Activated CD4-positive, alpha-beta T cell treated with anti-CD3 and anti-CD28 coated beads for 36 hours (primary cell): ENCODE results near the gene PRDM4. TPM values are rescaled to one million over a fixed set of nuclear protein-coding genes. Genes with fewer than 3 reads are reported as not detected.

Experiments
- ATAC-seq: fragments of 200-7000 bp; cut with Tn5 transposase; one replicate; pipeline ENCODE4 v1.10.0; 2021; ENCODE audit warnings: mild to moderate bottlenecking, moderate library complexity
- CTCF ChIA-PET: fragments of 350-600 bp; sonication (Branson Sonifier 250); formaldehyde crosslinking; loops from one replicate; lab custom pipeline; 2021; ENCODE audit warnings: antibody characterized with exemption; lab: Charles Lee
- POLR2A ChIA-PET: fragments of 350-600 bp; sonication (Branson Sonifier 250); formaldehyde crosslinking; loops from one replicate; lab custom pipeline; 2021; ENCODE audit warnings: antibody characterized with exemption, inconsistent platforms; lab: Charles Lee
- DNase-seq: peaks from one replicate; pipeline ENCODE4 v3.0.0-alpha.2; 2020
- H3K27ac Mint-ChIP-seq: one replicate; pipeline ENCODE4 v1.8.0; 2021; ENCODE audit warnings: mixed read lengths
- H3K27me3 Mint-ChIP-seq: one replicate; pipeline ENCODE4 v1.8.0; 2021; ENCODE audit warnings: mixed read lengths
- H3K36me3 Mint-ChIP-seq: one replicate; pipeline ENCODE4 v1.8.0; 2021; ENCODE audit warnings: low read depth, mixed read lengths
- H3K4me1 Mint-ChIP-seq: one replicate; pipeline ENCODE4 v1.8.0; 2021; ENCODE audit warnings: mixed read lengths
- H3K4me3 Mint-ChIP-seq: one replicate; pipeline ENCODE4 v1.8.0; 2021; ENCODE audit warnings: mild to moderate bottlenecking, moderate library complexity, mixed read lengths
- H3K9me3 Mint-ChIP-seq: one replicate; pipeline ENCODE4 v1.8.0; 2021; ENCODE audit warnings: low read depth, mixed read lengths
- intact Hi-C, 2 experiments: fragments of 100-400 bp; cut with DNase I in 1 of 2; cut with micrococcal nuclease in 1 of 2; formaldehyde crosslinking; loops; one replicate each; pipeline versions ENCODE4 v1.14.2 to v1.15.1; 2022 to 2024; cut with DNase I, micrococcal nuclease
- total RNA-seq, 2 experiments: library from RNA; stranded (reverse); gene quantifications; one replicate each; pipeline ENCODE4 v1.2.3, GENCODE V29; 2021

PRDM4 gene, protein sequence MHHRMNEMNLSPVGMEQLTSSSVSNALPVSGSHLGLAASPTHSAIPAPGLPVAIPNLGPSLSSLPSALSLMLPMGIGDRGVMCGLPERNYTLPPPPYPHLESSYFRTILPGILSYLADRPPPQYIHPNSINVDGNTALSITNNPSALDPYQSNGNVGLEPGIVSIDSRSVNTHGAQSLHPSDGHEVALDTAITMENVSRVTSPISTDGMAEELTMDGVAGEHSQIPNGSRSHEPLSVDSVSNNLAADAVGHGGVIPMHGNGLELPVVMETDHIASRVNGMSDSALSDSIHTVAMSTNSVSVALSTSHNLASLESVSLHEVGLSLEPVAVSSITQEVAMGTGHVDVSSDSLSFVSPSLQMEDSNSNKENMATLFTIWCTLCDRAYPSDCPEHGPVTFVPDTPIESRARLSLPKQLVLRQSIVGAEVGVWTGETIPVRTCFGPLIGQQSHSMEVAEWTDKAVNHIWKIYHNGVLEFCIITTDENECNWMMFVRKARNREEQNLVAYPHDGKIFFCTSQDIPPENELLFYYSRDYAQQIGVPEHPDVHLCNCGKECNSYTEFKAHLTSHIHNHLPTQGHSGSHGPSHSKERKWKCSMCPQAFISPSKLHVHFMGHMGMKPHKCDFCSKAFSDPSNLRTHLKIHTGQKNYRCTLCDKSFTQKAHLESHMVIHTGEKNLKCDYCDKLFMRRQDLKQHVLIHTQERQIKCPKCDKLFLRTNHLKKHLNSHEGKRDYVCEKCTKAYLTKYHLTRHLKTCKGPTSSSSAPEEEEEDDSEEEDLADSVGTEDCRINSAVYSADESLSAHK
- total RNA-seq: 10 to 100 TPM; 27.5 to 29.7 TPM

- ChIA-PET CTCF (interaction anchor here (3.1 kb wide), 1 partner anchor 152 kb away, joined by 12 read pairs; no protein-coding TSS in a partner anchor), POLR2A (no interaction called here)
- ATAC-seq (peak; percentile 93), DNase-seq (peak; percentile 95)
- Mint-ChIP-seq H3K27ac (peak within 1 kb of the TSS; percentile 91), H3K4me1 (peaks cover 27% of the 10 kb centered on the region), H3K4me3 (peak within 1 kb of the TSS; percentile 92), H3K9me3 (no peaks in the 10 kb centered on the region), H3K36me3 (peaks cover 28% of the 10 kb centered on the region), H3K27me3 (no peaks in the 10 kb centered on the region)
- intact Hi-C loops: loop anchor here (1.0 to 10.0 kb wide), 16 partner anchors 76 to 1458 kb away; partner anchors contain the start of genes CRY1 (in 1 of the 2), FICD (in 1 of the 2), ISCU (in 1 of the 2) and POLR3B (in 1 of the 2)
These were observed at the start of gene PRDM4 for GRCh38 chr12:107760809-107761501. PRDM4 (minus strand) TSS chr12:107761137; CDS start chr12:107760515, 622 bp downstream.

- intact Hi-C loops: no loop called here
- no peaks in the 10 kb centered on the region for H3K9me3 Mint-ChIP-seq
- ATAC-seq (no peak), DNase-seq (no peak)
- POLR2A ChIA-PET: no interaction called here
- no peak overlapping the region for H3K4me3 Mint-ChIP-seq
- H3K36me3 Mint-ChIP-seq: no peaks in the 10 kb centered on the region
- H3K27me3 Mint-ChIP-seq: peaks cover 8% of the 10 kb centered on the region
- H3K4me1 Mint-ChIP-seq: no peaks in the 10 kb centered on the region
- no peak overlapping the region for H3K27ac Mint-ChIP-seq
- CTCF ChIA-PET: no interaction called here
These were observed 46.7 kb upstream of the PRDM4 start for GRCh38 chr12:107807471-107808150.

- H3K36me3 Mint-ChIP-seq: no peaks in the 10 kb centered on the region
- no peak overlapping the region for H3K27ac Mint-ChIP-seq
- H3K4me3 Mint-ChIP-seq: no peak overlapping the region
- intact Hi-C loops: no loop called here
- peaks cover 7% of the 10 kb centered on the region for H3K27me3 Mint-ChIP-seq
- H3K4me1 Mint-ChIP-seq: no peaks in the 10 kb centered on the region
- CTCF ChIA-PET: no interaction called here
- POLR2A ChIA-PET: no interaction called here
- no peaks in the 10 kb centered on the region for H3K9me3 Mint-ChIP-seq
- ATAC-seq (no peak), DNase-seq (no peak)
These were observed 44.7 kb upstream of the PRDM4 start for GRCh38 chr12:107805488-107806180.

DNA sequence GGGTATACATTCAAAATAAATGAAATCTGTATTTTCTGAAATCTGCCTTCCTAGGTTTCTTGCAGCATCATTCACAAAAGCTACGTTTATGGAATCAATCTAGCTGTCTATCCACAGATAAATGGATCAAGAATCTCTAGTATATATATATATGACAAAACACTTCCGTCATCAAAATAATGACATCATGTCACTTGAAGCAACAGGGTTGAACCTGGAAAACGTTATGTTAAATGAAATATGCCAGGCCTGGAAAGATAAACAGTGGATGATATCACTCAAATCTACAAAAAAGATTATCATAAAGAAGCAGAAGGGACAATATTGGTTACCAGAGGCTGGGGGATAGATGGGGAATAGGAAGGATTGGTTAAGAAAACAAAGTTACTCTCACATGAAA lies 42.2 kb upstream of the PRDM4 start:
- no peak for ATAC-seq
- CTCF ChIA-PET: no interaction called here
- H3K4me3 Mint-ChIP-seq: no peak overlapping the region
- H3K9me3 Mint-ChIP-seq: no peaks in the 10 kb centered on the region
- H3K27ac Mint-ChIP-seq: no peak overlapping the region
- DNase-seq: no peak
- no peaks in the 10 kb centered on the region for H3K36me3 Mint-ChIP-seq
- POLR2A ChIA-PET: no interaction called here
- intact Hi-C loops: no loop called here
- H3K27me3 Mint-ChIP-seq: peaks cover 9% of the 10 kb centered on the region
- no peaks in the 10 kb centered on the region for H3K4me1 Mint-ChIP-seq

- no peak for ATAC-seq
- peaks cover 15% of the 10 kb centered on the region for H3K27me3 Mint-ChIP-seq
- intact Hi-C loops: no loop called here
- H3K27ac Mint-ChIP-seq: no peak overlapping the region
- no peak for DNase-seq
- H3K36me3 Mint-ChIP-seq: no peaks in the 10 kb centered on the region
- no peaks in the 10 kb centered on the region for H3K9me3 Mint-ChIP-seq
- H3K4me1 Mint-ChIP-seq: no peaks in the 10 kb centered on the region
- H3K4me3 Mint-ChIP-seq: no peak overlapping the region
- ChIA-PET POLR2A (no interaction called here), CTCF (interaction anchor here (0.6 to 1.2 kb wide), 2 partner anchors 111 to 123 kb away, joined by 3 to 6 read pairs; no protein-coding TSS in a partner anchor)
These were observed 40.2 kb upstream of the PRDM4 start for GRCh38 chr12:107801150-107801549.

DNA sequence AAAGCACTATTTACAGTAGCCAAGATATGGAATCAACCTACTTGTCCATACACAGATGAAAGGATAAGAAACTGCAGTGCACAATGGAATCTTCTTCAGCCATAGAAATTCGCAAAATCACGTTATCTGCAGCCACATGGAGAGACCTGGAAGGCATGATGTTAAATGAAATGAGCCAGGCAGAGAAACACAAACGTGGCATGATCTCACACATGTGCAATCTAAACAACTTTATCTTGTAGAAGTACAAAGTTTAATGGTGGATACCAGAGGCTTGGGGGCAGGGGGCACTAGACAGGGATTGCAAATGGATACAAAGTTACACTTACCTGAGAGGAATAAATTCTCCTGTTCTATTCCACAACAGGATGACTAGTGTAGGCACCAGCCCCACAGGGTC lies 37.6 kb upstream of the PRDM4 start:
- intact Hi-C loops: no loop called here
- DNase-seq (no peak), ATAC-seq (no peak)
- Mint-ChIP-seq H3K4me3 (no peak overlapping the region), H3K4me1 (no peaks in the 10 kb centered on the region), H3K27ac (no peak overlapping the region), H3K9me3 (no peaks in the 10 kb centered on the region), H3K36me3 (no peaks in the 10 kb centered on the region), H3K27me3 (peaks cover 23% of the 10 kb centered on the region)
- ChIA-PET CTCF (interaction anchor here (1.0 kb wide), 1 partner anchor 85 kb away, joined by 3 read pairs; no protein-coding TSS in a partner anchor), POLR2A (no interaction called here)

GRCh38 chr12:107794451-107794850 lies 33.5 kb upstream of the PRDM4 start:
- Mint-ChIP-seq H3K27ac (no peak overlapping the region), H3K9me3 (peaks cover 6% of the 10 kb centered on the region), H3K4me3 (no peak overlapping the region), H3K27me3 (peaks cover 23% of the 10 kb centered on the region), H3K36me3 (peaks cover 3% of the 10 kb centered on the region), H3K4me1 (no peaks in the 10 kb centered on the region)
- intact Hi-C loops: no loop called here
- CTCF ChIA-PET: no interaction called here
- DNase-seq (no peak), ATAC-seq (no peak)
- POLR2A ChIA-PET: no interaction called here

DNA sequence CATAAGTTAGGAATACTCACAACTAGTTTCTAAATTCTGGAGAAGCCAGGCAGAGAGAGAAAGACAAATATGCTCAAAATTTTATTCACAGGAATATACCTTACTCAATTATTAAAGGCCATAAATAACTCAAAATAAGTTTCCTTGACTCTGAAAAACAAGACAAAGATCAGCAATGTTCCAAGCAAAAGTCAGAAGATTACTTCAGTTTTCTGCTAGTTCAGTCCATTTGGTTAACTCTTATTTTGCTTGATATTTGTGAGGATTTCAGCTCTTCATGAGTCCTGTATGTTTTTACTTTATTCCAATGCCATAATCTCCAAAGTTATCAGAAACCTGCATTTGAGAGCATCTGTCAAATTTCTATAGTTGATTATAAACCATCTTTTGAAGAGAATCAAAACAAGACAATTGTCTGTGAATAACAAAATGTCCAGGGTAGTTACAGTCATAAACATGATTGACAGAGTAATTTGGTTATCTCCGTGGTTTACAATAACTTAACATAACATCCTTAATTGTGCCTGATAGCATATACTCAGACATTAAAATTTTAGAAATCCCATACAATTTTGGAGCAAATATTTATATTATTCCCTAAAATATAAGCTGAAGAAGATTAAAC lies 30.6 kb upstream of the PRDM4 start:
- ChIA-PET POLR2A (no interaction called here), CTCF (no interaction called here)
- Mint-ChIP-seq H3K4me3 (no peak overlapping the region), H3K36me3 (peaks cover 3% of the 10 kb centered on the region), H3K27ac (no peak overlapping the region), H3K27me3 (peaks cover 17% of the 10 kb centered on the region), H3K4me1 (no peaks in the 10 kb centered on the region), H3K9me3 (peaks cover 6% of the 10 kb centered on the region)
- DNase-seq: no peak
- ATAC-seq: no peak
- intact Hi-C loops: no loop called here

- Mint-ChIP-seq H3K9me3 (peaks cover 6% of the 10 kb centered on the region), H3K4me3 (no peak overlapping the region), H3K27me3 (peaks cover 8% of the 10 kb centered on the region), H3K36me3 (peaks cover 3% of the 10 kb centered on the region), H3K27ac (no peak overlapping the region), H3K4me1 (no peaks in the 10 kb centered on the region)
- CTCF ChIA-PET: no interaction called here
- no peak for DNase-seq
- POLR2A ChIA-PET: no interaction called here
- no peak for ATAC-seq
- intact Hi-C loops: no loop called here
These were observed 27.9 kb upstream of the PRDM4 start for GRCh38 chr12:107788690-107789458.

DNA sequence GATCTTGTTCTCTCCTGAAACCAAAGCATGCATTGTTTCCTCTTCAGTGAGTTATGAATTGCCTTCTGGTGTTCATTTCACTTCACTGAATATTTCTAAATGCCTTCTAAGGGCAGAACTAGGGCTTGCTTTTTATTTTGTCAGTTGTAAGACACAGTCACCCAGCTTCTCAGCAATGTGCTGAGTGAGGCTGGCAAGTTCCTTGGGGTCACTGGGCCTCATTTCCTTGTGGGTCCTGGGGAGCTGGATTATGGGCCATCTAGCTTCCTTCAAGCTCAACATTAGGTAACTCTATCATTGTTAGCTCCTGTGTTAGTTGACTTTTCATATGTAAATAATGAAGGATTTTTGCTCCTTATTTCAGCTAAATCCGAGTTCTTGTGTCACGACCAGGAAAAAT lies 27.3 kb upstream of the PRDM4 start:
- ChIA-PET POLR2A (no interaction called here), CTCF (no interaction called here)
- H3K4me1 Mint-ChIP-seq: no peaks in the 10 kb centered on the region
- peaks cover 6% of the 10 kb centered on the region for H3K27me3 Mint-ChIP-seq
- no peak for DNase-seq
- H3K9me3 Mint-ChIP-seq: peaks cover 6% of the 10 kb centered on the region
- no peak overlapping the region for H3K4me3 Mint-ChIP-seq
- H3K36me3 Mint-ChIP-seq: peaks cover 3% of the 10 kb centered on the region
- intact Hi-C loops: no loop called here
- no peak overlapping the region for H3K27ac Mint-ChIP-seq
- no peak for ATAC-seq
